HG02970 (cell line): Measurements from ENCODE around the gene NUDT9.
"Not testable (repeated sequence)": the region's sequence is repeated elsewhere in the genome, so short reads cannot be mapped to it uniquely, and the experiment has no call there.

Experiments used
- ATAC-seq: cut with Tn5 transposase; IDR thresholded peaks from one replicate; pipeline ENCODE4 v1.9.1; 2021; ENCODE audit warnings: mild to moderate bottlenecking, moderate library complexity, moderate number of reproducible peaks; ENCODE audit not compliant: unreplicated experiment, low FRiP score

NUDT9 gene, protein sequence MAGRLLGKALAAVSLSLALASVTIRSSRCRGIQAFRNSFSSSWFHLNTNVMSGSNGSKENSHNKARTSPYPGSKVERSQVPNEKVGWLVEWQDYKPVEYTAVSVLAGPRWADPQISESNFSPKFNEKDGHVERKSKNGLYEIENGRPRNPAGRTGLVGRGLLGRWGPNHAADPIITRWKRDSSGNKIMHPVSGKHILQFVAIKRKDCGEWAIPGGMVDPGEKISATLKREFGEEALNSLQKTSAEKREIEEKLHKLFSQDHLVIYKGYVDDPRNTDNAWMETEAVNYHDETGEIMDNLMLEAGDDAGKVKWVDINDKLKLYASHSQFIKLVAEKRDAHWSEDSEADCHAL

DNA sequence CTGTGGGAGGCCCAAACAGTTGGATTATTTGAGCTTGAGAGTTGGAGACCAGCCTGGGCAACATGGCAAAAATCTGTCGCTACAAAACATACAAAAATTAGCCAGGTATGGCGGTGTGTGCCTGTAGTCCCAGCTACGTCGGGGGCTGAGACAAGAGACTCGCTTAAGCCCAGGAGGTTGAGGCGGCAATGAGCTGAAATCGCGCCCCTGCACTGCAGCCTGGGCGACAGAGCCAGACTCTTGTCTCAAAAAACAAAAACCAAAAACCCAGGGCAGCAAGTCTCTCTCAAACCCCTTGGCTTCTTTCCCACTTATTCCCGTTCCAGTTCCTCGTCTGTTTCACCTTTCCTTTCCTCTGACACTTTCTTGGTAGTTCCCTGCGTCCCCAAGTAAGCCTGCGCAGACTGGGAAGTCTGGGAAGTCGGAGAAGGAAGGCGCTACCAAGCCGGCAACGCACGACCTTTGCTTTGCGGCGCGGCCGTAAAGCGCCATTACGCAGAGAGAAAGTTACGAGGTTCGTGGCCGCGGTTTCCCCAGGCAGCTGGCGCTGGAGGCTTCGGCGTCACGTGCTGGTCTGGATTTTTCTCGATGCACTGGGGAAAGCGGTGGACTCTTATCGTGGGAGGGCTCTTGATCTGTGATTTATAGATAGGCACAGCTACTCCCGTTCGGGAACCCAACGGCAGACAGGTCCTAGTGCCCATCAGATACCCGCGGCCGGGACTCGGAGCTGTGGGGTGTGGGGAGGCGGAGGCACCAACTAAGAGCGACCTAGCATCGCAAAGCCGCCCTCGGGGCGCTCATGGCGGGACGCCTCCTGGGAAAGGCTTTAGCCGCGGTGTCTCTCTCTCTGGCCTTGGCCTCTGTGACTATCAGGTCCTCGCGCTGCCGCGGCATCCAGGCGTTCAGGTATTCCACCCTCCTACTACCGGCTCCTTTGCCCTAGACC lies at the start of gene NUDT9:
Gene NUDT9 (plus strand): TSS at position 470 of the 949 bp plus-strand sequence. CDS start 333 bp downstream, at position 803.
- ATAC-seq: peak; percentile 87

DNA sequence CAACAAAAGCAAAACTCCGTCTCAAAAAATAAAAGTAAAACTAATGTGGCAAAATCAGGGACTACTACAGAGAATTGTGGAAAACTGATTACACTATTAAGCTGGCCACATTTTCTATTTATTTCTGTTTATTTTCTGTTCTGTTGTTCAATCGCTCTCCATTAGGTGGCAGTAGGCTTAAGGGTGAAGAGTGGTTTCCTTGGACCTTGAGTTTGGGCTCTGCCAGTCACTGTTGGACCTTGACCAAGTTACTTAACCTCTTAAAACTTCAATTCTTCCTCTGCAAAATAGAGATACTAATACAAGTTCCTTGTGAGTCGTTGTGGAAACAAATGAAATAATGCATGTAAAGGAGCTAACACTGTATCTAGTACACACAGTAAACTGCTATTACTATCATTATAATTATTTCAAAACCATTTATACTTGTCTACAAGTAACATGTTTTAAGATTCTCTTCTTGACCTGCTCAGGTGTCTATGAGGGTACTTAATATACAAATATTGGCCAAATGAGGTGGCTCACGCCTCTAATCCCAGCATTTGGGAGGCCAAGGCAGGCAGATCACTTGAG lies 46.6 kb upstream of the NUDT9 start:
- ATAC-seq: no peak

DNA sequence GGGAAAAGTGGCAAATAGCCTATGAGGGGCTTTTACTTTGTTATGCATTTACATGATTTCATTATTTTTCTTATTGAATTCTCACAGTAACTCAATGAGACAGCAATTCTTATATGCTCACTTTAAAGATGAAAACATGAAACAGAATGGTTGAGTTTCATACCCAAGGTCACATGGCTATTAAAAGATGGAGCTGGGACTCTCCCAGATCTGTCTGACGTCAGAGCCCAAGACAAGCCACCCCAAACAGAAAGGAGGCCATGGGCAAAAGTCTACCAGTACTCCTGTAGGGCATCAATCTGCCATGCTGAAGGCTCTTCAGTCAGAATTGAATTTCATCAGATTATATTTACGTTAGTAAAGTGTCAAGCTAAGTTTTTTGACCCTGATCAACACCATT lies 44.6 kb upstream of the NUDT9 start:
- no peak for ATAC-seq

DNA sequence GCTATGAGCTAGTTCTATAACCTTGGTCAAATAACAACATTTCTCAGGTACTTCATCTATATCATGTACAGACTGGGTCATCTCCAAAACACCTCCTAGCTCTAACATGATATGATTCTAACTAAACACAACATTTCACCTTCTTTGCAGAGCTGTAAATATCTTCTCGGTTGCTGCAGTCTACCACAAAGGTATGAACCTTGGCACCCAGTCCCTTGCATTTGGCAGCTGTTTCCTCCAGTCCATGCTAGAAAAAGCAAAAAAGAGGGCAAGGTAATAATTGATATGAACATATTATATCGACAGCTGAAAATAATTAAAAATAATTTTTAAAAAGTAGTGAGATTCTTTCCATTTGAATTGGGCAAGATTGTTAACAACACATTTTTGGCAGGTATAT lies 40.3 kb upstream of the NUDT9 start:
- no peak for ATAC-seq

DNA sequence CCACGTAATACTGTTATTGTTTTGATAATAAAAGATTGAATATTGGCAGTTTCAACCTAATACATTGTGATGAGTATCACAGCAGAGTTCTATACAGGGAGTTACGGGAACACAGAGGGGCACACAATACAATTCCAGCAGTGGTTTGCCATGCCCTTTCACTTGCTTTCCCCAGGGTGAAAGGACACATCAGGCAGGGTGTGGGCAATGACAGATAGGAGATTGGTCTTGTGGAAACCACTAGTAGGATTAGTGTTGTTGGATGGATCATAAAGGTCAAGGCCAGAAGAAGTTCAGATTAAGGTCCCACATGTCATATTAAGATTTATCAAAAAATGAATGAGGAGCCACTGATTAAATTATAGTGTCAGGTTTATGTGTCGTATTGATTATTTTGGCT lies 39.4 kb upstream of the NUDT9 start:
- no peak for ATAC-seq

DNA sequence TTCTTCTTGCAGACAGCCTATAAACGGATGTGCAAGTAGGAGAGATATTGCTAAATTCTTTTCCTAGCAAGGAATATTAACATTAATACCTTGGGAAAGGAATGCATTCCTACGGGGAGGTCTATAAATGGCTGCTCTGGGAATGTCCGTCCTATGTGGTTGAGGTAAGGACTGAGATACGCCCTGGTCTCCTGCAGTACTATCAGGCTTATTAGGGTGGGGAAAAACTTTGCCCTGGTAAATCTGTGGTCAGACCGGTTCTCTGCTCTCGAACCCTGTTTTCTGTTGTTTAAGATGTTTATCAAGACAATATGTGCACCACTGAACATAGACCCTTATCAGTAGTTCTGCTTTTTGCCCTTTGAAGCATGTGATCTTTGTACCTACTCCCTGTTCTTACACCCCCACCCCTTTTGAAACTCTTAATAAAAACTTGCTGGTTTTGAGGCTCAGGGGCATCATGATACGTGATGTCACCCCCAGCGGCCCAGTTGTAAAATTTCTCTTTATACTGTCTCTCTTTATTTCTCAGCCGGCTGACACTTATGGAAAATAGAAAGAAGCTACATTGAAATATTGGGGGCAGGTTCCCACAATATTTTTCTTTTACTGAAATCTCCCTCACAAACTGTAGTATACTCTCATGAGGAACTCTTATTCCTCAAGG lies 37.8 kb upstream of the NUDT9 start:
- not testable (repeated sequence) for ATAC-seq

DNA sequence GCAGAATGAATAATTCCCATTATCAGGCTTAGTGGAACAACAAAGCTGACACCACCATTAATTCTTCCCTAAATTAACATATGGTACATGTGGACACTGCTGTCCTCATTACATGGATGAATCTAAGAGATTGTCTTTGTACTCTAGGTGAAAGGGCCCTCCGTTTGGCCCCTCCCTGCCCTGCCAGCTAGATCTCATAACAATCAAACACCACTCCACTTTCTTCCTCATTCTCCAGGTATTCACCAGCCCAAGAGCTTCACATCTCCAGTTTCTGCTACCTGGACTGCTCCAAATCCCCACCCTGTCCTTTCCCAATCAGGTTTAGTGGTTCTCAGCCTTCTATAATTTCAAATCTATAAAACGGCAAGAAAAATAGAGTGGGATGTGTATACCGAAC lies 35.1 kb upstream of the NUDT9 start:
- no peak for ATAC-seq

DNA sequence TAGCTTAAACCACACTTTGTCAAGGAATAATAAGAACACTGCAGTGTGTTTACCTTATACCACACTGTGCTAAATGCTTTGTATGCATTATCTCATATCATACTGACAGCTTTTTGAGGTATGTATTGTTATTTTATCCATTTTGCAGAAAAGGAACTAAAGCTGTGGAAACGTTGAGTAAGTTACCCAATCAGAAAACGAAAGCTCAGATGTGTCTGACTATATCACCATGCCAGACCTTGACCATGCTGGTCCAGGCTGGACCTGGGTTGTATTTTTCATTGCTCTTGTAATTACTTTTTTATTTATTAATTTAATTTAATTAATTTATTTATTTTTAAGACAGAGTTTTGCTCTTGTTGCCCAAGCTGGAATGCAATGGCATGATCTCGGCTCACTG lies 33.5 kb upstream of the NUDT9 start:
- no peak for ATAC-seq

DNA sequence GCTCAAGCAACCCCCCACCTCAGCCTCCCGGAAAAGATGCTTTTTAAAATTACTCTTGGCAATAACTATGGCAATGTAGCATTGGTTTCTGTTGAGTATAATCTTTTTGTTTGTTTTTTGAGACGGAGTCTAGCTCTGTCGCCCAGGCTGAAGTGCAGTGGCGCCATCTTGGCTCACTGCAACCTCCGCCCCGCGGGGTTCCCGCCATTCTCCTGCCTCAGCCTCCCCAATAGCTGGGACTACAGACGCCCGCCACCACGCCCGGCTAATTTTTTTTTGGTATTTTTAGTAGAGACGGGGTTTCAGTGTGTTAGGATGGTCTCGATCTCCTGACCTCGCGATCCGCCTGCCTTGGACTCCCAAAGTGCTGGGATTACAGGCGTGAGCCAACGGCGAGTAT lies 32.3 kb upstream of the NUDT9 start:
- not testable (repeated sequence) for ATAC-seq

DNA sequence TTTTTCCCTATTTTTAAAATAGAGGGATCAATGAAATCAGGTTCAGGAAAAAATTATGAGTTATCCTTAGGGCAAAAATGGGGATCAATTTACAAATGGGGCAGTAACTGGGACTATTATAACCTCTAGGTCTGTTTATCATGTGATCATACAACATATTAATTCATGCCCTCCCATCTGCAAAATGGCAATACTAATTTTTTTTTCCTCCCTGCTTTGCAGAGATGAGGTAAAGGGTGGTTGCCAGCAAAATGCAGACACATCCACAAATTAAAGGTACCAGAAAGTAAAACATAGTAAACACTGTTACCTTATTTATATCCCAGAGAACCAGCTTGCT lies 31.9 kb upstream of the NUDT9 start:
- ATAC-seq: peak; percentile 12

DNA sequence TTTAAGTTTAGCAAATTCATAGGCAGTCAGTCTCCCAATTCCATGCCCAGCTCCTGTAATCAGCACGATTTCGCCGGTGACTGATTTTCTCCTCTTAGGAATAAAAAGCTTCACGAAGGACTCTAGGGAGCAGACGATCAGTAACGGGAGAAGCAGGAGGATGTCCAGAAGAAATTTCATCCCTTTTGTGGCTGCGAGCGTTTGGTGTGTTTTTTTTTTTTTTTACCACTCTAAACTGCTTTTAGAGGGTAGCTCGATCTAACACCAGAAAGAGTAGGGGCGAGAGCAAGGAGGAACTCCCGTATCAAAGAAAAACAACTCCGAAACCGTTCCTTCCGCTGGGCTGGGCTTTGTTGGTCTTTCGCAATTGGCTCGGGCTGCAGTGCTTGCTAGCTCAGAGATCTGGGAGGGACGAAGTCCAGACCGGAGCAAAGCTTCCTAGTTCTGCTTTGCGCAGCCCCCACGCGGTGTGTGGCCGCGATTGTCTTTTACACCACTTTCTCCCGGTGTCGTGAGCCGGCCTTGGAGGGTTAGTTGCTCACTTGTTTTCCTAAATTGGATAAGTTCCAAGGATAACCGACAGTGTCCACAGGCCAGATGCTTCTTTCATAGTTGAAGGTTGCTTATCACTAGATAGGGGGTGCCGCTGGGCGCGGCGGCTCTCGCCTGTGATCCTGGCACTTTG lies 31.3 kb upstream of the NUDT9 start, which contains the start of gene HSD17B11:
Gene HSD17B11 (minus strand): TSS at position 298 of the 685 bp plus-strand sequence. CDS start 118 bp downstream, at position 180.
- peak; percentile 98 for ATAC-seq

DNA sequence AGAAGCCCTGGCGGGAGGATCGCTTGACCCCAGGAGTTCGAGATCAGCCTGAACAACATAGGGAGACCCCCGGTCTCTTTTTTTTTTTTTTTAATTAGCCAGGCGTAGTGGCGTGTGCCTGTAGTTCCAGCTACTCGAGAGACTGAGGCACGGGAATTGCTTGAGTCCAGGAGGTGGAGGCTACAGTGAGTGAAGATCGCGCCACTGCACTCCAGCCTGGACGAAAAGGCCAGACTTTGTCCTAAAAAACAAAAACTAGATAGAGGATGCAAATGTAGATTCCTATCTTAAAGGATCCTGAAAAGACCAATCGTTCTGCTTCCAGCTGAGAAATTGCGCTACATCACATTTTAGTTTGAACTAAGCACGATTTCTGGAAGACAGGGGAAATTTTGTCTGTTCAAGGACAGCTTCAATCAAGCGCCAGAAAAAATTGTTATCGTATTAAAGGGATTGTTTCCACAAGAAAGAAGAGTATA lies 30.8 kb upstream of the NUDT9 start:
- ATAC-seq: no peak

DNA sequence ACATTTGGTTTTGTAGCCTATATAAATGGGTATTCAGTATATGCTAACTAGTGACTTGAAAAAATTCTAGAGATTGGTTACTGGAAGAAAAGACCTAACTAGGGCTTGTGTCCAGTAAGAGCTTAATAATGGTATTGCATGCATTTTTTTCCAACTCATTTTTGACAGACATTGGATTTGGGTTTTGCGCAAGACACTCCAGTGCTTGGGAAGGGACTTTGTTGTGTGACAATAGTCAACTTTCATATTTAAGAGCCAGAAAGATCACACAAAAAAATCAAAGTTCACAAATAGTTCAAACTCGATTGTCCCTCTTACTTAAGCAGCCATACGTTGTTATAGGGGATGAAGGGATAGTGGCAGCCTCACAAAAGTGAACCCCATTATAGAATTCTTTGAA lies 30.2 kb upstream of the NUDT9 start:
- no peak for ATAC-seq

DNA sequence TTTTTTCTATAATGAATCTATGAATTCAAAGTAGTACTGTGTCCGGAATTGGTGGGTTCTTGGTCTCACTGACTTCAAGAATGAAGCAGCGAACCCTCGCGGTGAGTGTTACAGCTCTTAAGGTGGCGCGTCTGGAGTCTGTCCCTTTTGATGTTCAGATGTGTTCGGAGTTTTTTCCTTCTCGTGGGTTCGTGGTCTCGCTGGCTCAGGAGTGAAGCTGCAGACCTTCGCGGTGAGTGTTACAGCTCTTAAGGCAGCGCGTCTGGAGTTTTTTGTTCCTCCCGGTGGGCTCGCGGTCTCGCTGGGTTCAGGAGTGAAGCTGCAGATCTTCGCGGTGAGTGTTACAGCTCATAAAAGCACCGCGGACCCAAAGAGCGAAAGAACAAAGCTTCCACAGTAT lies 27.3 kb upstream of the NUDT9 start:
- not testable (repeated sequence) for ATAC-seq

DNA sequence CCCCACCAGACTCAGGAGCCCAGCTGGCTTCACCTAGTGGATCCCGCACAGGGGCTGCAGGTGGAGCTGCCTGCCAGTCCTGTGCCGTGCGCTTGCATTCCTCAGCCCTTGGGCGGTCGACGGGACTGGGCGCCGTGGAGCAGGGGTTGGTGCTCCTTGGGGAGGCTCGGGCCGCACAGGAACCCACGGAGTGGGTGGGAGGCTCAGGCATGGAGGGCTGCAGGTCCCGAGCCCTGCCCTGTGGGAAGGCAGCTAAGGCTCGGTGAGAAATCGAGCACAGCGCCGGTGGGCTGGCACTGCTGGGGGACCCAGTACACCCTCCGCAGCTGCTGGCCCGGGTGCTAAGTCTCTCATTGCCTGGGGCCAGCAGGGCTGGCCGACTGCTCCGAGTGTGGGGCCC lies 26.5 kb upstream of the NUDT9 start:
- not testable (repeated sequence) for ATAC-seq

DNA sequence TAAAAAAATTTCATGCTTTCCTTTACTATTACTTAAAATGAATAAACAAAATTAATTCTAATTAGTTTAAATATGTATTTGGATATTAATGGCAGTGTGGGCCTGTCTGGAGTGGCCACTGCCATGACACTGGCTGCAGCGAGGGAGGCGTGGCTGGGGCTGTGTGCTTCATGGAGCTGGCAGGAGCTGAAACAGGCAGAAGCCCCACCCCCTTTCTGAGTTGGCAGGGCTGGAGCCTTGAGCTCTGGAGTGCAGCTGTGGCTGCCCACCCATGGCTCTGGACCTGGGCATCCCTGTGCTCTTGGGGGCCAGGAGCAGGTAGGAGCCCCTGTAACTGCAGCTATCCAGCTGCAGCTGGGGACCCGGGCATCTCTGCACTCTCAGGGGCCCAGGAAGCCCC lies 23.2 kb upstream of the NUDT9 start:
- no peak for ATAC-seq

DNA sequence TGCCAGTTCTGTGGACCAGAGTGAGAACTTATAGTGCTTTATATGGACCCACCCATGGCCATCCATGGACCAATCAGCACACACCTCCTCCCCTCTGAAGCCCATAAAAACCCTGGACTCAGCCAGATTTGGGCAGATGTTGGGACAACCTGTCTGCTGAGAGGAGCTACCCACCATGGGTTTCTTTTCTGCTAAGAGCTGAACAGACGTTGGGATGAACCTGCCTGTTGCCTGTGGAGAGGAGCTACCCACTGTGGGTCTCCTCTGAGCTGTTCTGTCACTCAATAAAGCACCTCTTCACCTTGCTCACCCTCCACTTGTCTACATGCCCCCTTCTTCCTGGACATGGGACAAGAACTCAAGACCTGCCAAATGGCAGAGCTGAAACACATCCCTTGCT lies 22.4 kb upstream of the NUDT9 start:
- no peak for ATAC-seq

DNA sequence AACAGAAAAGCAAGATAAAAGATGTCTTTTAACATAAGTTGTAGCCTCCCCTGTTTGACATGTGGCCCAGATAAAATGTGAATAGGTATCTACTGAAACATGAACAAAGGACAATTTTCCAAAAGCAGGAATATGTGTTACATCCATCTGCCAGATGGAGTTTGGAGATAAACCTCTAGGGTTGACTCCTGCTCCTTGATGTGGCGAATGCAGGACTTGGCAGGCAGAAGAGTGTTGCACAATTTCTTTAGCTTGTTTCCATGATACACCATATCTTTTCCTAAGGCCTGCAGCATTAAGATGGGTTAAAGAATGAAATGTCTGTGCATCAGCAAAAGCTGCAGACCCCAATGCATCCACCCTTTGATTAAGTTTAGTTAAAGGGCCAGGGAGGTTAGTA lies 18.6 kb upstream of the NUDT9 start:
- not testable (repeated sequence) for ATAC-seq

DNA sequence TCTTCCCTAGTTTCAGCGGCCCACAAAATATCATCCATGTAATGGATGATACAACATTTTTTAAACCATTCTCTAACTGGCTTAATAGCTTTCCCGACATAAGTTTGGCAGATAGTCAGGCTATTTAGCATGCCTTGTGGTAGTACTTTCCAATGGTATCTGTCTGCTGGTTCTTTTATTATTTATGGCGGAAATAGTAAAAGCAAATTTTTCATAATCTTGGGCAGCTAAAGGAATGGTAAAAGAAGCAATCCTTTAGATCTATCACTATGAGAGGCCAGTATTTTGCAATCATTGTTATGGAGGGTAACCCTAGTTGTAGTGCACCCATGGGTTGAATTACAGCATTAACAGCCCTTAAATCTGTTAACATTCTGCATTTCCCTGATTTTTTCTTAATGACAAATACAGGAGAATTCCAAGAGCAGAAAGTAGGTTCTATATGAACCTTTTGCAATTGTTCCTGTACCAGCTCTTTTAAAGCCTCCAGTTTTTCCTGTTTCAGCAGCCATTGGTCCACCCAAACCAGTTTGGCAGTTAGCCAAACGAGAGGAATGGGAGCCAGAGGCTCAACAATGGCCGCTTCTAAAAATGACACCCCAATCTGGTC lies 17.1 kb upstream of the NUDT9 start:
- no peak for ATAC-seq
